ENCODE results near the gene GBF1.

Gene GBF1

GRCh38 chr10:102313221-102313896 is 68.0 kb downstream of the GBF1 start:
- no peaks in the 10 kb centered on the region for H3K27me3 ChIP-seq (ENCODE audit: insufficient read depth, low read length)
- H3K36me3 ChIP-seq (ENCODE audit: insufficient read depth, low read length), result 0 out of 2 replicates have a peak, but pooled peaks cover 4% of the 10 kb centered on the region
- no peak overlapping the region for H3K27ac ChIP-seq (ENCODE audit: low read depth, low read length)
- H2AFZ ChIP-seq (ENCODE audit: low read length, unreplicated experiment), result no peak overlapping the region
- H3K4me1 ChIP-seq (ENCODE audit: control insufficient read depth, insufficient read depth, low read length, unreplicated experiment), result peaks cover 47% of the 10 kb centered on the region
- H3K4me3 ChIP-seq (ENCODE audit: low read depth, low read length), result no peak overlapping the region
- peaks cover 78% of the 10 kb centered on the region for H3K79me2 ChIP-seq (ENCODE audit: control insufficient read depth, insufficient read depth, low read length, unreplicated experiment)

GRCh38 chr10:102314801-102315200 is 69.5 kb downstream of the GBF1 start:
- Histone ChIP-seq H3K36me3 (ENCODE audit: insufficient read depth, low read length) (0 out of 2 replicates have a peak, but pooled peaks cover 4% of the 10 kb centered on the region), H3K79me2 (ENCODE audit: control insufficient read depth, insufficient read depth, low read length, unreplicated experiment) (peaks cover 67% of the 10 kb centered on the region), H2AFZ (ENCODE audit: low read length, unreplicated experiment) (no peak overlapping the region), H3K27me3 (ENCODE audit: insufficient read depth, low read length) (no peaks in the 10 kb centered on the region), H3K4me3 (ENCODE audit: low read depth, low read length) (no peak overlapping the region), H3K27ac (ENCODE audit: low read depth, low read length) (no peak overlapping the region), H3K4me1 (ENCODE audit: control insufficient read depth, insufficient read depth, low read length, unreplicated experiment) (peaks cover 36% of the 10 kb centered on the region)

GRCh38 chr10:102316421-102316820 is 71.1 kb downstream of the GBF1 start:
- Histone ChIP-seq H3K36me3 (ENCODE audit: insufficient read depth, low read length) (0 out of 2 replicates have a peak, but pooled peaks cover 4% of the 10 kb centered on the region), H3K4me1 (ENCODE audit: control insufficient read depth, insufficient read depth, low read length, unreplicated experiment) (peaks cover 20% of the 10 kb centered on the region), H3K27me3 (ENCODE audit: insufficient read depth, low read length) (no peaks in the 10 kb centered on the region), H2AFZ (ENCODE audit: low read length, unreplicated experiment) (no peak overlapping the region), H3K4me3 (ENCODE audit: low read depth, low read length) (no peak overlapping the region), H3K27ac (ENCODE audit: low read depth, low read length) (no peak overlapping the region), H3K79me2 (ENCODE audit: control insufficient read depth, insufficient read depth, low read length, unreplicated experiment) (peaks cover 56% of the 10 kb centered on the region)

GRCh38 chr10:102322914-102323313 is 77.6 kb downstream of the GBF1 start:
- Histone ChIP-seq H3K4me1 (ENCODE audit: control insufficient read depth, insufficient read depth, low read length, unreplicated experiment) (peaks cover 7% of the 10 kb centered on the region), H2AFZ (ENCODE audit: low read length, unreplicated experiment) (no peak overlapping the region), H3K36me3 (ENCODE audit: insufficient read depth, low read length) (no peaks in the 10 kb centered on the region), H3K27me3 (ENCODE audit: insufficient read depth, low read length) (no peaks in the 10 kb centered on the region), H3K27ac (ENCODE audit: low read depth, low read length) (no peak overlapping the region), H3K4me3 (ENCODE audit: low read depth, low read length) (no peak overlapping the region), H3K79me2 (ENCODE audit: control insufficient read depth, insufficient read depth, low read length, unreplicated experiment) (peaks cover 51% of the 10 kb centered on the region)

GRCh38 chr10:102324061-102324460 is 78.7 kb downstream of the GBF1 start:
- peaks cover 60% of the 10 kb centered on the region for H3K79me2 ChIP-seq (ENCODE audit: control insufficient read depth, insufficient read depth, low read length, unreplicated experiment)
- no peak overlapping the region for H3K27ac ChIP-seq (ENCODE audit: low read depth, low read length)
- H3K4me3 ChIP-seq (ENCODE audit: low read depth, low read length), result no peak overlapping the region
- H3K36me3 ChIP-seq (ENCODE audit: insufficient read depth, low read length), result no peaks in the 10 kb centered on the region
- no peak overlapping the region for H2AFZ ChIP-seq (ENCODE audit: low read length, unreplicated experiment)
- no peaks in the 10 kb centered on the region for H3K27me3 ChIP-seq (ENCODE audit: insufficient read depth, low read length)
- H3K4me1 ChIP-seq (ENCODE audit: control insufficient read depth, insufficient read depth, low read length, unreplicated experiment), result peaks cover 7% of the 10 kb centered on the region

- no peak overlapping the region for H3K4me3 ChIP-seq (ENCODE audit: low read depth, low read length)
- peaks cover 7% of the 10 kb centered on the region for H3K4me1 ChIP-seq (ENCODE audit: control insufficient read depth, insufficient read depth, low read length, unreplicated experiment)
- H3K36me3 ChIP-seq (ENCODE audit: insufficient read depth, low read length), result no peaks in the 10 kb centered on the region
- H3K27me3 ChIP-seq (ENCODE audit: insufficient read depth, low read length), result no peaks in the 10 kb centered on the region
- H2AFZ ChIP-seq (ENCODE audit: low read length, unreplicated experiment), result no peak overlapping the region
- no peak overlapping the region for H3K27ac ChIP-seq (ENCODE audit: low read depth, low read length)
- H3K79me2 ChIP-seq (ENCODE audit: control insufficient read depth, insufficient read depth, low read length, unreplicated experiment), result peaks cover 63% of the 10 kb centered on the region
These were observed 80.7 kb downstream of the GBF1 start for GRCh38 chr10:102326031-102326430.

- peaks cover 7% of the 10 kb centered on the region for H3K4me1 ChIP-seq (ENCODE audit: control insufficient read depth, insufficient read depth, low read length, unreplicated experiment)
- peaks cover 65% of the 10 kb centered on the region for H3K79me2 ChIP-seq (ENCODE audit: control insufficient read depth, insufficient read depth, low read length, unreplicated experiment)
- no peaks in the 10 kb centered on the region for H3K36me3 ChIP-seq (ENCODE audit: insufficient read depth, low read length)
- H3K27me3 ChIP-seq (ENCODE audit: insufficient read depth, low read length), result no peaks in the 10 kb centered on the region
- H2AFZ ChIP-seq (ENCODE audit: low read length, unreplicated experiment), result no peak overlapping the region
- H3K4me3 ChIP-seq (ENCODE audit: low read depth, low read length), result no peak overlapping the region
- no peak overlapping the region for H3K27ac ChIP-seq (ENCODE audit: low read depth, low read length)
These were observed 81.7 kb downstream of the GBF1 start for GRCh38 chr10:102327002-102327401.

- Histone ChIP-seq H3K27ac (ENCODE audit: low read depth, low read length) (no peak overlapping the region), H2AFZ (ENCODE audit: low read length, unreplicated experiment) (no peak overlapping the region), H3K27me3 (ENCODE audit: insufficient read depth, low read length) (no peaks in the 10 kb centered on the region), H3K4me1 (ENCODE audit: control insufficient read depth, insufficient read depth, low read length, unreplicated experiment) (peaks cover 7% of the 10 kb centered on the region), H3K36me3 (ENCODE audit: insufficient read depth, low read length) (no peaks in the 10 kb centered on the region), H3K4me3 (ENCODE audit: low read depth, low read length) (no peak overlapping the region), H3K79me2 (ENCODE audit: control insufficient read depth, insufficient read depth, low read length, unreplicated experiment) (peaks cover 65% of the 10 kb centered on the region)
These were observed 82.3 kb downstream of the GBF1 start for GRCh38 chr10:102327641-102328040.

GRCh38 chr10:102332772-102333171 is 87.4 kb downstream of the GBF1 start:
- Histone ChIP-seq H3K79me2 (ENCODE audit: control insufficient read depth, insufficient read depth, low read length, unreplicated experiment) (peaks cover 41% of the 10 kb centered on the region), H3K36me3 (ENCODE audit: insufficient read depth, low read length) (no peaks in the 10 kb centered on the region), H3K4me3 (ENCODE audit: low read depth, low read length) (no peak overlapping the region), H2AFZ (ENCODE audit: low read length, unreplicated experiment) (no peak overlapping the region), H3K4me1 (ENCODE audit: control insufficient read depth, insufficient read depth, low read length, unreplicated experiment) (peaks cover 7% of the 10 kb centered on the region), H3K27ac (ENCODE audit: low read depth, low read length) (no peak overlapping the region), H3K27me3 (ENCODE audit: insufficient read depth, low read length) (no peaks in the 10 kb centered on the region)

- H2AFZ ChIP-seq (ENCODE audit: low read length, unreplicated experiment), result no peak overlapping the region
- H3K36me3 ChIP-seq (ENCODE audit: insufficient read depth, low read length), result no peaks in the 10 kb centered on the region
- H3K27me3 ChIP-seq (ENCODE audit: insufficient read depth, low read length), result no peaks in the 10 kb centered on the region
- H3K4me1 ChIP-seq (ENCODE audit: control insufficient read depth, insufficient read depth, low read length, unreplicated experiment), result peaks cover 7% of the 10 kb centered on the region
- H3K79me2 ChIP-seq (ENCODE audit: control insufficient read depth, insufficient read depth, low read length, unreplicated experiment), result peaks cover 31% of the 10 kb centered on the region
- H3K4me3 ChIP-seq (ENCODE audit: low read depth, low read length), result no peak overlapping the region
- no peak overlapping the region for H3K27ac ChIP-seq (ENCODE audit: low read depth, low read length)
These were observed 88.8 kb downstream of the GBF1 start for GRCh38 chr10:102334101-102334500.

- Histone ChIP-seq H3K4me3 (ENCODE audit: low read depth, low read length) (no peak overlapping the region), H3K27ac (ENCODE audit: low read depth, low read length) (no peak overlapping the region), H3K4me1 (ENCODE audit: control insufficient read depth, insufficient read depth, low read length, unreplicated experiment) (peaks cover 7% of the 10 kb centered on the region), H3K36me3 (ENCODE audit: insufficient read depth, low read length) (no peaks in the 10 kb centered on the region), H2AFZ (ENCODE audit: low read length, unreplicated experiment) (no peak overlapping the region), H3K27me3 (ENCODE audit: insufficient read depth, low read length) (no peaks in the 10 kb centered on the region), H3K79me2 (ENCODE audit: control insufficient read depth, insufficient read depth, low read length, unreplicated experiment) (peaks cover 27% of the 10 kb centered on the region)
These were observed 89.9 kb downstream of the GBF1 start for GRCh38 chr10:102335184-102335583.
